Neural crest cell (in vitro differentiated cells): ENCODE data around the gene FAM193B. TPM values are rescaled to one million over a fixed set of nuclear protein-coding genes. Genes with fewer than 3 reads are reported as not detected.

Source experiments
- DNase-seq: peaks from one replicate; pipeline ENCODE4 v3.0.0; 2021; ENCODE audit warnings: low read depth, mixed read lengths, low spot score
- H3K27ac Mint-ChIP-seq: one replicate; pipeline ENCODE4 v1.8.0; 2021; ENCODE audit warnings: mild to moderate bottlenecking, mixed read lengths; ENCODE audit not compliant: unreplicated experiment
- H3K27me3 Mint-ChIP-seq: 2 replicates; pipeline ENCODE4 v1.8.0; 2021; ENCODE audit warnings: low read depth, mild to moderate bottlenecking, mixed read lengths
- H3K36me3 Mint-ChIP-seq: 2 replicates; pipeline ENCODE4 v1.8.0; 2021; ENCODE audit warnings: low read depth, mild to moderate bottlenecking, mixed read lengths
- H3K4me1 Mint-ChIP-seq: 2 replicates; pipeline ENCODE4 v1.8.0; 2021; ENCODE audit warnings: mixed read lengths
- H3K4me3 Mint-ChIP-seq: one replicate; pipeline ENCODE4 v1.8.0; 2021; ENCODE audit warnings: mild to moderate bottlenecking, mixed read lengths
- H3K9me3 Mint-ChIP-seq: 2 replicates; pipeline ENCODE4 v1.8.0; 2021; ENCODE audit warnings: mixed read lengths
- CTCF ChIP-seq: fragments of 200-600 bp; sonication (generic); conservative IDR thresholded peaks from 2 replicates; pipeline ENCODE4 v1.5.0; 2021; ENCODE audit warnings: antibody characterized with exemption, mild to moderate bottlenecking
- total RNA-seq: library from RNA; stranded (reverse); gene quantifications from 2 replicates; pipeline ENCODE4 v1.2.1, GENCODE V29; 2021

The FAM193B gene
- total RNA-seq, 1 donor from 2014 or later: 96.3 TPM

GRCh38 chr5:177477701-177478477 lies 76.5 kb downstream of the FAM193B start:
- TF ChIP-seq CTCF: no peak
- Mint-ChIP-seq H3K9me3 (no peaks in the 10 kb centered on the region), H3K36me3 (peaks cover 7% of the 10 kb centered on the region), H3K4me3 (peak overlapping the region; percentile 61), H3K27me3 (peaks cover 13% of the 10 kb centered on the region), H3K4me1 (peaks cover 43% of the 10 kb centered on the region), H3K27ac (no peak overlapping the region)
- no peak for DNase-seq

GRCh38 chr5:177476531-177477233 lies 77.7 kb downstream of the FAM193B start:
- DNase-seq: no peak
- Mint-ChIP-seq H3K9me3 (no peaks in the 10 kb centered on the region), H3K27ac (no peak overlapping the region), H3K27me3 (peaks cover 13% of the 10 kb centered on the region), H3K4me1 (peaks cover 48% of the 10 kb centered on the region), H3K36me3 (peaks cover 7% of the 10 kb centered on the region), H3K4me3 (peak overlapping the region; percentile 84)
- no peak for TF ChIP-seq CTCF

- H3K4me3 Mint-ChIP-seq: peak overlapping the region; percentile 94
- peaks cover 7% of the 10 kb centered on the region for H3K36me3 Mint-ChIP-seq
- no peak for DNase-seq
- peak overlapping the region; percentile 67 for H3K27ac Mint-ChIP-seq
- H3K27me3 Mint-ChIP-seq: peaks cover 13% of the 10 kb centered on the region
- peaks cover 57% of the 10 kb centered on the region for H3K4me1 Mint-ChIP-seq
- no peak for TF ChIP-seq CTCF
- no peaks in the 10 kb centered on the region for H3K9me3 Mint-ChIP-seq
Measured at GRCh38 chr5:177475563-177476427, 78.6 kb downstream of the FAM193B start.

DNA sequence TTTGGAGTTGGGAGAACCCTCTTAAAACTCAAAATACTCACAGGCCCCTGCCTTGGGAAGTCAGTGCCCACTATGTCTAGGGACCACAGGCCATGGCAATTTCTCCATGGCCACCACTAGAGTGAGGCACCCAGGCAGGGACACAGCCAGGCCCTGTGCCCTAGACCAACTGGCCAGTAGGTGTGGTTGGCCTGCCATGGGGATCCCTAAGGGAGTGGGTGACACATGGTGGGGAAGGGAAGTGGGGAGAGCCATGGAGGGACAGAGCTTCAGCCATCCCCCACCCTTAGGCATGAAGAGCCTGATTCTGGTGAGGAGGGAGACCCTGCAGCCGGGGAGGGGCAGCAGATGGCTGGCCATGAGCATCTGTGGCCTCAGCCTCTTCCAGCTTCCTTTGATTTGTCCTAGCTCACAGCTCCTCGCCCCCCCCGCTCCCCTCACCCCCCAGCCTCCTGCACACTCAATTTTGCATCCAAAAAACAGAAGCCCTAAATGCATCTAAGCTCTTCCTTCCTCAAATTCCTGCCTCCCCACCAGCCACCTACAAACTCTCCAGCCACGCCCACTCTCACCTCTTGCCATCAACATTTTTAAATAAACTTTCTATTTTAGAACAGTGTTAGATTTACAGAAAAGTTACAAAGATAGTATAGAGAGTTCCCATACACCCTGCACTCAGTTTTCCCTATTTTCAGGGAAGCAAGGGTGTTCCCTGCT lies 79.4 kb downstream of the FAM193B start:
- peaks cover 63% of the 10 kb centered on the region for H3K4me1 Mint-ChIP-seq
- no peak for TF ChIP-seq CTCF

DNA sequence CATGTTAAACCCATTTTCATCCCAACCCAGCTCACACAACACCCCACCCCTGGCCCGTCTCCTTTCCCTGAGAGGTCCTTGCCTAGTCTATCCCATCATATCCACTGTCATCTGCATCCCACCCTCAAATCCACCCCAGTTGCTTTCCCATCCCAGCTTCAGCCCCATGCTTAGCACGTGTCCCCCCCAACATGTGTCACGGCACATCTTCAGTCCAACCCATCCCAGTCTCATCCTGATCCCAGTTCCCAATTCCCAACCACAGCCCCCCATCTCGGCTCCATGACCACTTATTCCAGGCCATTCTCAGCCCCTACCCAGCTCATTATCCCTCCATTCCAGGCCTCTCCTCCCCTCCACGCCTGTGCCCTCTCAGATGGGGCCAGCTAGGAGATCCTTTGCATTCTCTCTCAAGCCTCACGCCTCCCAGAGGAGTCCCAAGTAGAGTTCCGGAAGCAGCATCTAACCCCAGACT lies 80.3 kb downstream of the FAM193B start:
- DNase-seq: no peak

More for the DNA sequence above, 79.4 kb downstream of the FAM193B start:
- Mint-ChIP-seq H3K27ac (no peak overlapping the region), H3K27me3 (peaks cover 18% of the 10 kb centered on the region), H3K4me3 (peak overlapping the region; percentile 94), H3K36me3 (peaks cover 12% of the 10 kb centered on the region), H3K9me3 (no peaks in the 10 kb centered on the region)
- DNase-seq: no peak

More for the DNA sequence above, 80.3 kb downstream of the FAM193B start:
- Mint-ChIP-seq H3K27ac (peak overlapping the region; percentile 90), H3K36me3 (peaks cover 13% of the 10 kb centered on the region), H3K4me1 (peaks cover 63% of the 10 kb centered on the region), H3K4me3 (peak overlapping the region; percentile 94), H3K27me3 (peaks cover 22% of the 10 kb centered on the region), H3K9me3 (no peaks in the 10 kb centered on the region)
- no peak for TF ChIP-seq CTCF
